ENCODE results near the gene SEMA6B.
"Not testable (repeated sequence)": the region's sequence is repeated elsewhere in the genome, so short reads cannot be mapped to it uniquely, and the experiment has no call there.

Gene SEMA6B

GRCh38 chr19:4570402-4570801 is 10.9 kb upstream of the SEMA6B start:
- no peak for DNase-seq

GRCh38 chr19:4568886-4569285 is 9.4 kb upstream of the SEMA6B start:
- no peak for DNase-seq

DNA sequence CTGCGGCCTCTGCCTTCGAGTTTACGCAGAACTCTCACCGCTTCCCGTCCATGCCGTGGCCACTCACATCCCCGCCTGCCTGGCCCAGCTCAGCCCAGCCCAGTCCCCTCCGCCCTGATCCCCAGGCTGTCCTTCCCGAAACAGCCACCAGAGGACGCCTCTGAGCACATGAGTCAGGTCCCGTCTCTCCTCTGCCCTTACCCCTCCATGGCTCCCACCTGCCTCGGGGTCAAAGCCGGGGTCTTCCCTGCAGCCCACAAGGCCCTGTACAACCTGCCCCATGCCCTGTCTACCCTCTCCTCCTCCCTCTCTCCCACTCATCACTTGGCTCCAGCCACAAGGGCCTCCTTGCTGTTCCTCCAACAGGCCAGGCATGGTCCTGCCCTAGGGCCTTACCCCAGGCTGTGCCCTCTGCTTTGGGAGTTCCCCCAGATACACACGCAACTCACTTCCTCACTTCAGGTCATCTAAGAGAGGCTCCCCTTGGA is 8.1 kb upstream of the SEMA6B start:
- no peak for DNase-seq

DNA sequence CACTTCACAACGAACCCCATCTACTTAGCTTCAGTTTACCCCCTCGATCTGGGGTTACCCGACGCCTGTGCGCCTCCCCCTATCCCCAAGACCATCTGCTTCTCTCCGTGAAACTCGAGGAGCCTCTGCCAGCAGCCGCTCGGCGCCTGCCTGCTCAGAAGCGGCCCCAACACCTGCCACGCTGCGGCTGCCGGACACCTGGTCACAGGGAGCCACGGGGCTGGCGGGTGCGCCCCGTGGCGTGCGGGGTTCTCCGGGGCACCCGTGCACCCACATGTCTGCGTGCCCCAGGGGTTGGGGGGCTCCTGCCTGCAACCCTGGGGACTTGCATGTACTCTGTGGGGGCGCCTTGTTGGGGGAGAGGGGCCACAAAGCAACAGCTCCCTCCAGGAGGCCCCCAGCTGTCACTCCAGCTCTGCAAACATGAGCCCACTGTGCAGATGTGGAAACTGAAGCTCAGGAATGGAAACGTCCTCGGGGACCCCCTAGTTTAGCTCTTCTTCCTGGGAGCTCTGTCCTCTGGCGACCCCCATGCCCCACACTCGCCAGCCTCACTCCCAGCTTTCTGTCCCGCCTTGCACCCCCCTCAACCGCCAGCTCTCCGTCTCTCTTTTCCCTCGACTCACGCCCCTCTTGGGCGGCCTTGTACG is 7.0 kb upstream of the SEMA6B start:
- no peak for DNase-seq

DNA sequence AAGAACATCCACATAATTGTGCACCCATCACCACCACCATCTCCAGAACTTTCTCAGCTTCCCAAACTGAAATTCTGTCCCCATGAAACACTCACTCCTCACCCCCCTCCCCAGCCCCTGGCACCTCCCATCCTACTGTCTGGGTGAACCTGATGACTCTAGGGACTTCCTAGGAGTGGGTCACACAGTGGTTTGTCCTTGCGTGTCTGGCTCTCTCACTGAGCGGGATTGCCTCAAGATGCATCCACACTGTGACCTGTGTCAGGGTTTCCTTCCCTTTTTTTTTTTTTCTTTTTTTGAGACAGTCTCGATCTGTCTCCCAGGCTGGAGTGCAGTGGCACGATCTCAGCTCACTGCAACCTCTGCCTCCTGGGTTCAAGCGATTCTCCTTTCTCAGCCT is 4.1 kb upstream of the SEMA6B start:
- DNase-seq: not testable (repeated sequence)

GRCh38 chr19:4562085-4562484 is 2.6 kb upstream of the SEMA6B start:
- DNase-seq: not testable (repeated sequence)

DNA sequence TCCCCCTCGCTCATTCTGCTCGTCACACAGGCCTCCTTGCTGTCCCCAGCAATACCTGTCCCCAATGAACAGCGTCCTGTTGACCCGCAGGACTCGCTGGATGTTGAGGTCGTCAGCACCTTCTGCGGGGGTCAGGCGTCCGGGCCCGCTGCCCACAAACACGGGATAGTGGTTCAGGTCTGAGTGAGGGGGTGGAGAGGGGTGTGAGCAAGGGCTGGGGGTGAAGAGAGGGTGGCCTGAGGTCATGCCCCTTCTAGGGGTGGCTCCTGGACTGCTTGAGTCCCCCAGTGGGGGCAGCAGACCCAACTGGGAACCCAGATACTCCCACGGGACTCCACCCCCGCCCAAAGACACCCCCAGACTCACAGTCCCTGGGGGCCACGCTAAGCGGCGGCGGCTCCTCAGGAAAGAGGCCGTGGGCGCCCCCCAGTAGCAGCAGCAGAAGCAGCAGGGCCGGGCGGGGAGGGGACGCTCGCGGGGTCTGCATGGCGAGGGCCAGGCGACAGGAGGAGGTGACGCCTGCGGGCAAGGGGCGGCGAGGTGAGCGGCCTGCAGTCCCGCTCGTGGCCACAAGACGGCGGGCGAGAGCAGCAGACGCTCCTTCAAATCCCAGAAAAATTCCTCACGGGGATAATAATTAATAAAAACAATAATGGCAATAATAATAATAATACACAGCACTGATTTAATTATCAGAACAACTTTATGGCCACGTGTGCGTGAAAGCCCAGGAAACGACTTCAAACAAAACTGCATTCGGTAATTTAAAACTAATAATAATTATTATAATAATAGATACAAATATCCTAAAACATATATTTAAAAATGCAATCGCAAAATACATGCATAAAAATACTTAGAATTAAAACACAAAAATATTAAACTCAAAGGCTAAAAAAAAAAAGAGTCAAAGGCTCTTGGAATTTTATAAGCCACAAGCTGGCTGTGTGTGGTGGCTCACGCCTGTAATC is 1.2 kb downstream of the SEMA6B start:
- no peak for DNase-seq

- no peak for DNase-seq
These were observed 2.1 kb downstream of the SEMA6B start for GRCh38 chr19:4557144-4557970.

GRCh38 chr19:4556597-4557127 is 2.8 kb downstream of the SEMA6B start:
- no peak for DNase-seq

- DNase-seq: no peak
These were observed 3.6 kb downstream of the SEMA6B start for GRCh38 chr19:4555657-4556561.

GRCh38 chr19:4554717-4555116 is 4.8 kb downstream of the SEMA6B start:
- DNase-seq: no peak

GRCh38 chr19:4553775-4554174 is 5.7 kb downstream of the SEMA6B start:
- DNase-seq: no peak

GRCh38 chr19:4553092-4553695 is 6.3 kb downstream of the SEMA6B start:
- DNase-seq: no peak

DNA sequence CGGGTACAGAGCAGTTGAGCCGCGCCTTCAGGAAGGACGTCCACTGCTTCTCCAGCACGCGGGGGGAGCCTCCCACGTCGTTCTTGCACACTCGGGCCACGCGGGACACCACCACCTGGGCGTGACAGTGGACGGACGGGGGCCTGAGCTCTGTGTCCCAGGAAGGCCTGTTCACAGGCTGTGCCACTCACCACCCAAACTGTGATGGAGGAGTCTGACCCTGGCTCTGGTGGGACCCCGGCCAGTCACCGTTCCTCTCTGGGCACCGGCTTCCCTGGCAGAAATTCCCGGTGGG is 7.0 kb downstream of the SEMA6B start:
- DNase-seq: no peak

DNA sequence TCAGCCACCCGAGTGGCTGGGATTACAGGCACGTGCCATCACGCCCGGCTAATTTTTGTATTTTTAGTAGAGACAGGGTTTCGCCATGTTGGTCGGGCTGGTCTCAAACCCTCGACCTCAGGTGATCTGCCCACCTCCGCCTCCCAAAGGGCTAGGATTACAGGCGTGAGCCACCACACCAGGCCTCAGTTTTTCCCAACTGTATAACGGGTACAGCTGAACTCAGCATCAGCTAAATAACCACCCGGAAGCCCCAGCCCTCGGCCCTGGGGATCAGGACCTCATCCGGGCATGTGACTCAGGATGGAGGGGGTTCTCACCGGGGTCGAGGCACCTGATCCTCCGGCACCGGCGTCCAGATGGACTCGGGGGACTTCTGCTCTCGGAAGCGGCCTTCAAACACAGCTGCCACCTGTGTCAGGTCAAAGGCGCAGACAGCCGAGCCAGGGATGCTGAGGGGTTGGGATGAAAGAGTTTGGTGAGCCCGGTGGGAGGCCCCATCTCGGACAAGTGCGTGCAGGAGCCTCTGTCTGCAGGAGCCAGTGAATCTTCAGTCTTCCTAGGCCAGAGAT is 8.9 kb downstream of the SEMA6B start:
- DNase-seq: no peak

DNA sequence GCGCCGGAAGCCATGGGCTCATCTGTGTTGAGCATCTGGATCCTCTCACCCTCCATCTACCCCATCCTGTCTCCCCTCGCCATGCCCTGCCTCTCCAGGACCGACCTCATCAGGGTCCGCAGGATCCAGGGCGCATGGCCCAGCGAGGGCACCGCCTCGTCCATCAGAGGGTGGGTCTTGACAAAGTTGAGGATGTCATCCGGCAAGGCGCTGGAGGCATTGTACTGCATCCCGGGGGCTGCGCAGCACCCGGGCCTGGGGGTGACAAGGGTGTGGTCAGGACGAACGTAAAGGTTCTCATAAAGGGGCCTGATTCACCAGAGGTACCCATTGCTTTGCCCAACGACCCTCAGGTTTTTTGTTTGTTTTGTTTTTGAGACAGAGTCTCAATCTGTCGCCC is 9.5 kb downstream of the SEMA6B start:
- DNase-seq: no peak

DNA sequence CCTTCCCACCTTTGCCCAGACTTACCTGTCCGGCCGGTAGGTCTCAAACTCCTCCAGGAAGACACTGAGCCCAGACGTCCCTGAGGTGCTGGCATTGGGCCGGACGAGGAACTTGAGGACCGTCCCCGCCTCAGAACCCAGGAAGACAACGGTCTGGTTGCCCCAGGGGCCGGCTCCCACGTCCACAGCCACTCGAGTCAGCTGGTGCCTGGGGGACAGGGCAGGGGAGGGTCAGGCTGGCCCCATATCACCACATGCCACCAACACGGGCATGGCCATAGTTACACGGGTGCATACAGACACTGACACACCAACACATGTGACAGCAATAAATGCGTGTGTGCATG is 11.3 kb downstream of the SEMA6B start:
- no peak for DNase-seq

GRCh38 chr19:4547303-4548237 is 11.9 kb downstream of the SEMA6B start:
- no peak for DNase-seq

GRCh38 chr19:4543842-4544647 is 15.4 kb downstream of the SEMA6B start:
- no peak for DNase-seq
